Rectal smooth muscle tissue (tissue), 1 donor: Measurements from ENCODE around the gene GNA14.

Source experiments
- H3K27ac ChIP-seq: one replicate; pipeline ENCODE4 v1.7.0; 2013; ENCODE audit warnings: low read depth, low read length, inconsistent platforms
- H3K27me3 ChIP-seq: one replicate; pipeline ENCODE4 v1.7.0; 2013; ENCODE audit warnings: low read length; ENCODE audit not compliant: control insufficient read depth, insufficient read depth
- H3K36me3 ChIP-seq: one replicate; pipeline ENCODE4 v1.7.0; 2013; ENCODE audit warnings: low read length; ENCODE audit not compliant: control insufficient read depth, insufficient read depth
- H3K4me1 ChIP-seq: one replicate; pipeline ENCODE4 v1.7.0; 2013; ENCODE audit warnings: low read length; ENCODE audit not compliant: control insufficient read depth, insufficient read depth
- H3K4me3 ChIP-seq: one replicate; pipeline ENCODE4 v1.7.0; 2013; ENCODE audit warnings: low read length
- H3K9ac ChIP-seq: one replicate; pipeline ENCODE4 v1.7.0; 2013; ENCODE audit warnings: low read length

The GNA14 gene

DNA sequence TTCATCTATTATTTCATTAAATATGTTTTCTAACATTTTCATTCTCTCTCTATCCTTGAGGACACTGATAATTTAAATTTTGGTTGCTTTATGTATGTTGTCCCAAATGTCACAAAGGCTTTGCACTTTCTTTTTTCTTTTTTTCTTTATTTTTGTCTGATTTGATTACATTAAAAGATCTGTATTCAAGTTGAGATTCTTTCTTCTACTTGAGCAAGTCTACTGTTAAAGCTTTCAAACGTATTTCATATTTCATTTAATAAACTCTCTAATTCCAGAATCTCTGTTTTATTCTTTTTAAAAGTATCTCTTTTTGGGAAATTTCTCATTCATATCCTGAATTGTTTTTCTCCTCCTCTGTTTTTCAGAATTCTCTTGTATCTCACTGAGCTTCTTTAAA, 106.5 kb downstream of the GNA14 start:
- Histone ChIP-seq H3K4me3 (no peak overlapping the region), H3K4me1 (no peaks in the 10 kb centered on the region), H3K36me3 (no peaks in the 10 kb centered on the region), H3K9ac (no peak overlapping the region), H3K27me3 (no peaks in the 10 kb centered on the region), H3K27ac (no peak overlapping the region)

GRCh38 chr9:77541055-77541454, 107.1 kb downstream of the GNA14 start:
- H3K27ac ChIP-seq, result no peak overlapping the region
- no peak overlapping the region for H3K4me3 ChIP-seq
- no peaks in the 10 kb centered on the region for H3K36me3 ChIP-seq
- H3K27me3 ChIP-seq, result no peaks in the 10 kb centered on the region
- no peak overlapping the region for H3K9ac ChIP-seq
- H3K4me1 ChIP-seq, result no peaks in the 10 kb centered on the region

GRCh38 chr9:77534376-77535057, 113.6 kb downstream of the GNA14 start:
- Histone ChIP-seq H3K9ac (no peak overlapping the region), H3K36me3 (no peaks in the 10 kb centered on the region), H3K27ac (no peak overlapping the region), H3K4me1 (no peaks in the 10 kb centered on the region), H3K27me3 (no peaks in the 10 kb centered on the region), H3K4me3 (no peak overlapping the region)

DNA sequence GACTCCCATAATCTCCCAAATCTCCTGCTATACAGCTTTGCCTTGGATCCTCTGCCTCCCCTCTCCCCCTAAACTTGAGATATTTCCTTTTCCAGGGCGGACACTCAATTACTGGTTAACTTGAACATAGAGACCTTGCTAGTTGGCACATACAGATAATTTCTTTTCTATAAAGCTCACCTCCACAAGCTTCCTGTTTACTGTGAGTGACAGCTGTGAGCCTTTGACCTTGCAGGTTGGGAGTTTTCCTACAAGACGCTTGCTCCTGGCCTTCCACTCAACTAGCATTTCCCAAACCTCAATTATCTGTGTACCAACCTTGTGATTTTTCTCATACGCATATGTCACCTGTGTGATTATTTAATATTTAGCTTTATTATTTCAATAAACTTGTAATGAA, 114.5 kb downstream of the GNA14 start:
- no peak overlapping the region for H3K9ac ChIP-seq
- H3K27me3 ChIP-seq, result no peaks in the 10 kb centered on the region
- H3K4me1 ChIP-seq, result no peaks in the 10 kb centered on the region
- no peak overlapping the region for H3K4me3 ChIP-seq
- H3K36me3 ChIP-seq, result no peaks in the 10 kb centered on the region
- no peak overlapping the region for H3K27ac ChIP-seq

GRCh38 chr9:77532607-77533006, 115.5 kb downstream of the GNA14 start:
- no peaks in the 10 kb centered on the region for H3K4me1 ChIP-seq

DNA sequence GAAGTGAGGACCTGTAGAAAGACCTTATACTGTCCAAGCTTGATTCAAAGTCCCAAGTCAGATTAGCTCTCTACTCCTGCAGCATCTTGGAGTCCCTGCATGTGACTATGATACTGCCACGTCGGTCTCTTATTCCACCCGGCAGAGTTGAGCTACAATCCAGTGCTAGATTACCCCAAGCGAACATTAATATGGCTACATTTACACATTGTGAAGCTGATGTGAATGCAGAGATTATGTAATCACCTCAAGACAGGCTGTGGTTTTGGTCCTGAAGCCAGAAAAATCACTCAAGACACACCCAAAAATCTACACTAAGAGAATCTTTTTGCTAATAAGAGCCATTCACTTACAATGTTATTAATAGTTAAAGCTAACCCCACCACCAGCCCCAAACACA, 116.7 kb downstream of the GNA14 start:
- Histone ChIP-seq H3K27me3 (no peaks in the 10 kb centered on the region), H3K36me3 (no peaks in the 10 kb centered on the region), H3K27ac (no peak overlapping the region), H3K9ac (no peak overlapping the region), H3K4me1 (no peaks in the 10 kb centered on the region), H3K4me3 (no peak overlapping the region)

More at GRCh38 chr9:77532607-77533006, 115.5 kb downstream of the GNA14 start:
- Histone ChIP-seq H3K27me3 (no peaks in the 10 kb centered on the region), H3K27ac (no peak overlapping the region), H3K36me3 (no peaks in the 10 kb centered on the region), H3K9ac (no peak overlapping the region), H3K4me3 (no peak overlapping the region)

DNA sequence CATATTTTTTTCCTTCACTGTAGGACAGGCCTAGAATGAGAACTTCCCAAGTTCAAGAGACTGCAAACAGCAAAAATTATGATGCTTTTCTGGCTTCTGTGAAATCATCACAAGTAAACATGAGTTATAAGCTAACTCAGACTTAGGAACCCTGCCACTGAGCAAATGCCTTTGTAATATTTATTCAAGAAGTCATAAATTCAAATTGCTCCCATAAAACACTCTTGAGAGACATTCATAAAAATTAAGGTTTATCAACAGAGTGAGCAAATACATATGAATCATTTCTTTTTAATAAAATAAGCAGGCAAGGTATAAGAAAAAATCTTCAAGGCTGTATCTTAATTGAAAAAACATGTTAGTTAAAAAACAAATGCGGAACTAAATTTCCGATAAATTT, 124.2 kb downstream of the GNA14 start:
- H3K27me3 ChIP-seq, result no peaks in the 10 kb centered on the region
- no peaks in the 10 kb centered on the region for H3K36me3 ChIP-seq
- no peak overlapping the region for H3K4me3 ChIP-seq
- H3K4me1 ChIP-seq, result peaks cover 2% of the 10 kb centered on the region
- H3K9ac ChIP-seq, result no peak overlapping the region
- H3K27ac ChIP-seq, result no peak overlapping the region

DNA sequence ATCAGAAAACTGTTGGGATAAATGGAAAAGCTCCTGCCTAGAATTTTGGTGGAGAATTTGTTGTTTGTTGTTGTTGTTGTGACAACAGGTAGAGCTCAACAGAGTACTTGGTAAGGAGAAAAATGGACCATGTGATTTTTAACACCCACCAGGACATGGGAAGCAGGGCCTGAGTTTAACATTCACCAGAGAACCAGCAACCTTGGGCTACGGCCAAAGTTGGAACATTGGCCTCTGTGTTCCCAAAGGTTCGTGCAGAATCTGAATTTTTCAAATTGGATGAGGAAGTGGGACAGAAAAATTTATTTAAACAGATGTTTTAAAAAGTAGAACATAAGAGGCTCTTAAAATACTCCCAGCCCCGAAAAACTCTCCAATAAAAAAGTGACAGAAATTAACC, 127.0 kb downstream of the GNA14 start:
- Histone ChIP-seq H3K27ac (no peak overlapping the region), H3K4me1 (peaks cover 2% of the 10 kb centered on the region), H3K9ac (no peak overlapping the region), H3K4me3 (no peak overlapping the region), H3K36me3 (no peaks in the 10 kb centered on the region), H3K27me3 (no peaks in the 10 kb centered on the region)

DNA sequence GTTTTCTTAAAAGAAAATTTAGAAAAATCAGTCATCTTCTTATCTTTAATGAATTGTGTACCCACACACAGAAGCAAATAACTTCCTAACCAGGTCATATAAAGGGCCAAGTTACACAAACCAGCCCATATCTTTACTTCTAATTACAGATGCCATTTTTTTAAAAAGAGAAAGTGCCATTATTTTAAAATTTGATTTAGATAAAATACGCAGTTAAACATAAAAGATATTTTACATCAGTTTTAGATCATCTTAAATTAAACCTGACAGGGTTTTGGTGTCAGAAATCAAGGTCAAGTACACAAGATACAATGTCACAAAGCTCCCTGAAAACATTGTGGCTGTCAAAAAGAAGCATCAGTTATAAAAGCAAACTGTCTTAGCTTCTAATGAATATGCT, 129.4 kb downstream of the GNA14 start:
- no peak overlapping the region for H3K27ac ChIP-seq
- peaks cover 2% of the 10 kb centered on the region for H3K4me1 ChIP-seq
- H3K4me3 ChIP-seq, result no peak overlapping the region
- H3K27me3 ChIP-seq, result no peaks in the 10 kb centered on the region
- no peak overlapping the region for H3K9ac ChIP-seq
- H3K36me3 ChIP-seq, result no peaks in the 10 kb centered on the region

- H3K27me3 ChIP-seq, result no peaks in the 10 kb centered on the region
- no peak overlapping the region for H3K27ac ChIP-seq
- H3K36me3 ChIP-seq, result no peaks in the 10 kb centered on the region
- H3K4me1 ChIP-seq, result peaks cover 2% of the 10 kb centered on the region
- H3K9ac ChIP-seq, result no peak overlapping the region
- no peak overlapping the region for H3K4me3 ChIP-seq
Observed at GRCh38 chr9:77516781-77517180, 131.3 kb downstream of the GNA14 start.

DNA sequence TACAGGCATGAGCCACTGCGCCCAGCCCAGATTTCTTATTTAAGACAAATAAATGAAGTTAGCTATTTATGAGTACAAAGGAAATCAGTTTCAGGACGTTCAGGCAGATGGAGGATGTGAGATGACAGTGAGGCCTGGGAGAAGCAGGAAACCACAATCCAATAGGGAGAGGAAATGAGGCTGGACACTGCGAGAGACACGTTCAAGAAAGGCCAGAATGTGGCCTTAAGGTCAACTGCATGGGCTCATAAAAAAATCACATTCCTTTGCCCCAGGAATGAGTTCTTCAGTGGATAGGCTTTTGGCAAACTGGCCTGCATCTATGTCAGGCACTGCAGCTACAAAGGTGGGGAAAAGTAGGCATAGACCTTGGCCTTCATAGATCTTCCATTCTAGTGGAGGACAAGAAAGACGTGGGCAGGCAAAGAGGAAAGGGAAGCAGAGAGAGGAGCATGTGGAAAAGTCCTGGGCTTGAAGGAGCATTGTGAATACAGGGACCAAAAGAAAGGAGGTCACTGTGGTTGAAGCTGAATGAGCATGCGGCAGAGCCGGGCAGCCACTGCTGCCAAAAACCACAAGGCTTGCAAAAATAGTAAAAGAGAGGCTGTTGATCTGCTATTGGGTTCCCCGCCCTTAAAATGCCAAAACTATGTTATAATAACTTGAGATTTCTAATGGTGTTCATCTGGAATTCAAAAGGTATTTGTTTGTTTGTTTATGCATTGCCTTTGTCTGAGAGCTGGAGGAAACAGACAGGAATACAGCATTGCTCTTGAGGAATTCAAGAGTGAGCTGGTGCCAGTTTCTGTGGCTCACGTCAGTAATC, 133.0 kb downstream of the GNA14 start:
- Histone ChIP-seq H3K4me3 (no peak overlapping the region), H3K27ac (no peak overlapping the region), H3K27me3 (no peaks in the 10 kb centered on the region), H3K36me3 (no peaks in the 10 kb centered on the region), H3K4me1 (no peaks in the 10 kb centered on the region), H3K9ac (no peak overlapping the region)

DNA sequence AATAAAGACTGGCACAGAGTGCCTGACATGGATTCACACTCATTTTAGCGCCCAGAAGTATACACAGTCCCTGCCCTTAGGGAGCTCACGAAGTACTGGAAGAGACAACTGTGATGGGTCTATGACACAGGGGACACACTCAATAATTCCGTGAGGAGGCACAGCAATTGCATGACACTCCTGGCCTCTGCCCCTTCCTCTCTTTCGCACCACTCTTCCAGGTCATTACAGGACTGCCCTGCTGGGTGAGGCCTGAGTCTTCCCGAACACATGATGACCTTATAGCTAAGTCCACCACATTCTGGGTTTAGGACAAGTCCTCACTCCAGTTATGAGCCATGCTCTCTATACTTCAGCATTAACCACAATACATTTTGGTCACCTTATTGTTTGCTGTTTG, 134.7 kb downstream of the GNA14 start:
- Histone ChIP-seq H3K4me1 (no peaks in the 10 kb centered on the region), H3K27me3 (no peaks in the 10 kb centered on the region), H3K27ac (no peak overlapping the region), H3K9ac (no peak overlapping the region), H3K36me3 (no peaks in the 10 kb centered on the region), H3K4me3 (no peak overlapping the region)

DNA sequence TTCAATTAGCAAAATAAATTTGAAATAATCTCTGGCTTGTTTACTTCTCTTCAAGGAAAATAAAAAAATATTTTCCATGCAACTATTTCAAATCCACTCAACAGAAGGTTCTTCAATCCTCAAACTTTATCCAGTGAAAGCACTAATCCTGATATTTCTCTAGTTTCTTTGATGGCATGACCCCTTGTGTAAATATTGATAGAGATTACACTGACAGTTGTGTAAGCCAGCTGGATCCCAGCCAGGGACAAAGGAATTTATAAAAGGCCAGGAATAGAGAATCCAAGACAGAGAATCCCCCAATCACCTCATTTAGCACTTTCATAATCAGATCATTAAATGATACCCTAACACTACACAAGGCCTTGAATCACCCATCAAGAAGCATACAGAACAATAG, 135.2 kb downstream of the GNA14 start:
- H3K27ac ChIP-seq, result no peak overlapping the region
- H3K4me3 ChIP-seq, result no peak overlapping the region
- no peak overlapping the region for H3K9ac ChIP-seq
- H3K4me1 ChIP-seq, result no peaks in the 10 kb centered on the region
- H3K27me3 ChIP-seq, result no peaks in the 10 kb centered on the region
- H3K36me3 ChIP-seq, result no peaks in the 10 kb centered on the region
